Renal cortical epithelial cell (primary cell): ENCODE results near the gene RBM47. TPM values are rescaled to one million over a fixed set of nuclear protein-coding genes. Genes with fewer than 3 reads are reported as not detected.
"Not testable (repeated sequence)": the region's sequence is repeated elsewhere in the genome, so short reads cannot be mapped to it uniquely, and the experiment has no call there.

Source experiments
- DNase-seq: peaks from one replicate; pipeline ENCODE4 v3.0.0-alpha.2; 2011; ENCODE audit warnings: low read depth
- total RNA-seq: library from RNA; depleted of rRNA; stranded (reverse); fragments of >200 nt; gene quantifications from 2 replicates; pipeline ENCODE4 v1.2.3, GENCODE V29; 2014

RBM47 gene
- total RNA-seq, 1 donor from 2014 or later, result 196 TPM

- DNase-seq, result peak; percentile 73
Measured at GRCh38 chr4:40446261-40446750, 183.4 kb downstream of the RBM47 start.

DNA sequence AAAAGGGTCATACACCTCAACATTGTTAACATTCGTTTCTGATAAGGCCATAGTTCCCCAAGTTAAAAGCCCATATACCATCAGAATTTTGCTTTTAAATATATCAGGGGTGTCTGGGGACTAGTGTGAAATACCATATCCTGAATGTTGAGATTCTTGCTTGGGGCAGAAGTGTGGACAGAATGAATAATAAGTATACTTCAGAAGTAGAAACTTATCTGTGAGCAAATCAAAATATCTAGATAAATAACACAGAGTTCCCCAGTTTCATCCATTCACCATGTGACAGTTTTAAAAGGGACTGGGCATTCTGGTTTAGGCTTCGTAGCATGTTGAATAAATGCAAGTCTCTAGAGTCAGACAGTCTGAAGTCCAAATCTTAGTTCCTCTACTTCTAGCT, 184.0 kb downstream of the RBM47 start:
- DNase-seq, result no peak

GRCh38 chr4:40441430-40441829, 188.2 kb downstream of the RBM47 start:
- DNase-seq, result no peak

DNA sequence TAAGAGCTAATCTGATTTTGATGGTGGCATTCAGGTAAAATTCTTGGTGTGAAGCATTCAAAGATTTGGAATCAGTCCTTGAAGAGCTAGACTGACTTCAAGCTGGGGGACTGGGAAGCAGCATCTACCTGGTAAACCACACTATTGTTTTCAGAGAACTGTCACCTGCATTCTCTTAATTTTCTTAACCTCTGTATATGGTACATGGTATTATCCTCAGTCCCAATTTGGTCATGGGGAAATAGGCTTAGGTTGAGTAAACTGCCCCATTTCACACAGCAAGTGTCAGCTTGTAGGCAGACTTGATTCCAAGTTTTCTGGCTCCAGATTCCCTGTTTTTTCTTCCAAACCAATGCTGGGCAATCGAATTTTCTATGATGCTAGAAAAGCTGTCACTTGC, 190.1 kb downstream of the RBM47 start:
- DNase-seq, result no peak

DNA sequence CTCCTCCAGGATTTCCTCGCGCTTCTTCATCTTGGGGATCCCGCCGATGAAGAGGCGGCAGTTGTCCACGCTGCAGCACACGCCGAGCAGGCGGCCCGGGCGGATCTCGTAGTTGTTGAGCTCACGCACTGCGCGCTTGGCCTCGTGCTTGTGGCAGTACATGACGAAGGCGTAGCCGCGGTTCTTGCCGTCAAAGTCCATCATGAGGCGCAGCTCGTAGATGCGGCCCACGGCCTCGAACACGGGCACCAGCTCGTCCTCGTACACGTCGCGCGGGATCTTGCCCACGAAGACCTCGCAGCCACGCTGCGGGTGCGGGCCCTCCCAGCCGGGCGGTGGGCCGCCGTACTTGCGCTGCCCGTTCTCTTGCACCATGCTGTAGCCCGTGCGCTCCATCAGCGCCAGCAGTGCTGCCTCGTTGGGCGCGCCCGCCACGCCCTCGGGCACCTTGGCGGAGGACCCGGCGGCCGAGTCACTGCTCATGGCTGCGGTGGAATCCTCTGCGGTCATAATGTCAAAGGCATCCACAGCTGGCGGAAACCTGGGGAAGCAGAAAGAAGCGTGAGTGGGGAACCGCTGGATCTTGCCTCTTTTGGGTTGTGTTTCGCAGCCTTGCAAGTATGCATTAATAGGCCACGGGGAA, 191.2 kb downstream of the RBM47 start:
- DNase-seq, result no peak

DNA sequence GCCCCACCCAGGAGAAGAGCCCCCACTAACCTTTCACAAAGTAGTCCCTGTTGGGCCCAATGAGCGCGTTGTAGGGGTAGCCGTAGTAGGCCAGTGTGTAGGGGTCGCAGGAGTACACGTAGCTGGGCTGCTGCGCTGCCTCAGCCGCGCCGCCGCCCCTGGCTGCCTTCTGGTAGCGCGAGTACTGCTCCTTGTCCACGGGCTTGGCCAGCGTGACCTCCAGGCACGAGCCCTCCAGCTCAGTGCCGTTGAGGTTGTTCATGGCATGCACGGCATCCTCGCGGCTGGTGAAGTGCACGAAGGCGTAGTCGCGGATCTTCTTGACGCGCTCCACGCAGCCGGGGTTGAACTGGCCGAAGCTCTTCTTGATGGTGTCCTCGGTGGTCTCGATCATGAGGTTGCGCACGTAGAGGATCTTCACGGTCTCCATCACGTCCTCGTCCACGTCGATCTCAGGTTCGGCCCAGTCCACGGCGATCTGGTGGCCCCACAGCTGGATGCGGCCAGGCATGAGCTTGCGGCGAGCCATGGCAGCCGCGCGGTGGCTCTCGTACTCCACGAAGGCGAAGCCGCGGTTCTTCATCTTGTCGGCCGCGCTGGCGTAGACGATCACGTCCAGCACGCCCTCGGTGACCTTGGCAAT, 191.8 kb downstream of the RBM47 start:
- DNase-seq, result no peak

DNA sequence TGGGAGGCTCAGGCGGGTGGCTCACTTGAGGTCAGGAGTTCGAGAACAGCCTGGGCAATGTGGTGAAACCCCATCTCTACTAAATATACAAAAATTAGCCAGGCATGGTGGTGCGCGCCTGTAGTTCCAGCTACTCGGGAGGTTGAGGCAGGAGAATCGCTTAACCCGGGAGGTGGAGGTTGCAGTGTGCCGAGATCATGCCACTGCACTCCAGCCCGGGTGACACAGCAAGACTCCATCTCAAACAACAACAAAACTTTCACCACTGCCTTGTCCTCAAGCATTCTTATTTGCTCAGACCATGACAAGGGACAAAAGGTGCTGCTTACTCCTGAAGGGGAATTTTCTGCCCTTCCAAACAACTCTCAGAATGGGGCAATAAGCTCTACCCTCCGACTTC, 194.4 kb downstream of the RBM47 start:
- not testable (repeated sequence) for DNase-seq

- peak; percentile 75 for DNase-seq
Measured at GRCh38 chr4:40434126-40434687, 195.5 kb downstream of the RBM47 start.

DNA sequence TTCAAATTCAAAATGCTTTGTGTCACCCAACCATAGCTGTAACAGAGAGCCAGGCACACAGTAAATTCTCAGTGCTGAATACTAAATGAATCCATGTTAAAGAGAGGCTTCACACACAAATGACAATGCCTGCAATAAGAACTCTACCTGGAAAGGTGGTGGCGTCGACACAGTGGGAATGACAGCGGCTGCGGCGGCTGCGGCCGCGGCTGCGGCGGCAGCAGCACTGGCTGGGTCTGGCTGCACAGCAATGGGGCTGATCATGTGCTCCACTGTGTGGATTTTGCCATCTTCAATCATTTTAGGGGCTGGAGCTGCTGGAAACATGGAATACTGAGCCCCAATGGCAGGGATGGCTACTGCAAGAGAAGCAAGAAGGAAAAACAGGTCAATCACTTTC, 197.2 kb downstream of the RBM47 start:
- no peak for DNase-seq

DNA sequence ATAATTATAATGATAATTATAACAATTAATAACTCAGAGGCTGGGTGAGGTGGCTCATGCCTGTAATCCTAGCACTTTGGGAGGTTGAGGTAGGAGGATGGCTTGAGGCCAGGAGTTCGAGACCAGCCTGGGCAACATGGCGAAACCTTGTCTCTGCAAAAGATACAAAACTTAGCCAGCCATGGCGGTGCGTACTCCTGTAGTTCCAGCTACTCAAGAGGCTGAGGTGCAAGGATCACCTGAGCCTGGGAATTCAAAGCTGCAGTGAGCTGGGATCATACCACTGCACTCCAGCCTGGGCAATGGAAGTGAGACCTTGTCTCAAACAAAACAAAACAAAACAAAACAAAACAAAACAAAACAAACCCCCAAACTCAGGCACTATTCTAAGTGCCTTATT, 201.8 kb downstream of the RBM47 start:
- not testable (repeated sequence) for DNase-seq

- no peak for DNase-seq
Measured at GRCh38 chr4:40427128-40427527, 202.5 kb downstream of the RBM47 start.

- DNase-seq, result no peak
Measured at GRCh38 chr4:40425799-40426574, 203.7 kb downstream of the RBM47 start.

- DNase-seq, result peak; percentile 86
Measured at GRCh38 chr4:40423735-40424134, 205.9 kb downstream of the RBM47 start.

DNA sequence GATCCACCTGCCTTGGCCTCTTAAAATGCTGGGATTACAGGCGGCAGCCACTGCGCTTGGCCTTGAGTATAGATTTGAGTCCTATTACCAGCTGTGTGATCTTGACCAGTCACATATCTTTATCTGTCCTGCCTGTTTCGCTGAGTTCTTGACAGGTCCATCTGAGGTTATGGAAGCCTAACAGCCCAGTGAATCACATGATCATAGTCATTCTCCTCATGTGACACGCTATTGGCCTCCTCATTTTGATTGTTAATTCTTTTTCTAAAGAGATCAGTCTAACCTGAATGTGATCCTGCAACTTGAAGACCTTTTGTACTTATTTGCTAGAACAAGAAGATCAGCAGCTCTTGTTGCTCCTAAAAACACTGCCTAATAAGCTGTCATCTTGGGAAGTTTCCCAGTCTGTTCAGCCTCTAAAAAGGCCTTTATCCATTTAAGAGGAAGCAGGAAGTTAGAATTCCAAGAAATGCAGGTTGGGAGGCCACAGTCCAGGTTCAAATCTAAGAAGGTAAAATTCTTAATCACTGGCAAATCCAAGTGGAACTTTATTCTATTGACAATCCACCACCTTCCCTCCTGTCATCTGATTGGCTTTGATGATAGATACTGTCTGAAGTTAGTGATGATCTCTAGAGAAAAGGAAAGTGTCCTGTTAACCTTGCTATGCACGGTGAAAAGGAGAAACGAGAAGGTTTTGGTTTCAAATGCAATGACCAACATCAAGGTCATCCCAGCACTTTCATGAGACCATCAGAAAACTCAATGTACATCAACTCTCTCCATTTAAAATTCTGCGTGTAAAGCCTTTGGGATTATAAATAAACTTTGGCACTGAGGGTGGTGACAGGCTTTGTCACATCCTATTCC, 207.6 kb downstream of the RBM47 start:
- DNase-seq, result no peak

DNA sequence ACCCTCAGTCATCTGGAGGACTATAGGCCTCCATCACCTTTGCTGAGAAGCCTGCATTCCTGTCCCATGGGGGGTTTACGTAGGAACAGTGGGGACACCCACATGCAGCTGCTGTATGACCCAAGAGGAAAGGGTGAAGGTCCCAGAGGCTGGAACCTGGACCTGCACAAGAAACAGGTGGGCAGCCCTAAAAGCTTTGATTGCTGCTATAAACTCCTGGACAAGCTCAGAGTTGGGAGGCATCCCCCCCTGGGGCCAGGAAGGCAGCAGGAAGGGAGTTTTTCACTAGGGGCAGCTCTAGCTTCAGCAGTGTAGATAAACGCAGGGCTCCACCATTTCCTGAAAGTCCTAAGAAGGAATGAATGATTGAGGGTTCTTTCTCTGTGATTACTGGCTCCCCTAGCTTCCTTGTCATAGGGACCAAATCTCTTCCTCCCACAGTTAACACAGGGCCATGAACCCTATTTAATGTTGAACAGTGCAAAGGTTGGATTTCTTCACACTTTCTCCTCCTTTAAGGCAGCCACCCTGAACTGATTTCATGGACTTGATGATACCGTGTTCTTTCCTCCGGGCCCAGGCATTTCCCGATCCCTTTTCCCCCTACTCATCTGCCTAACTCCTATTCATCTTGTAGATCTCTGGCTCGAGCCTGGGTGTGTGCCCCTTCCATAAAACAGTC, 210.3 kb downstream of the RBM47 start:
- peak; percentile 72 for DNase-seq

GRCh38 chr4:40418430-40419230, 211.0 kb downstream of the RBM47 start:
- DNase-seq, result peak; percentile 97

DNA sequence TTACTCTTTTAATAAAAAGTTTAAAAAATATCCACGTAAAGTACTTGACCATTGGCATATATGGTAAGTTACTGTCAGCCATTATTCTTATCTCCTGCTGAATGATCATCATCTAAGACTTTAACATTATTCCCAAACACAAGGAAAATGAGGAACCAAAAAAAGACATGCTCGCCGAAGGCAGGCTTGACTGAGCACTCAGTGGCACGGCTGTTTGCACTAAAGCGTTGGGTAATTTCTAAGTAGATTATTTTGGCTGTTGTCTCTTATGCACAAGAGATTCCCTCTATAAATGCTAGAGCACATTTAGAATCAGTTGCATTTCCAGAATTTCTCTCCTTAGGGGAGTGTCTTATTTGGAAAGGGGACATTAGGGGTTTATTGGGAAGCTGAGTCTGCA, 211.7 kb downstream of the RBM47 start:
- DNase-seq, result no peak

DNA sequence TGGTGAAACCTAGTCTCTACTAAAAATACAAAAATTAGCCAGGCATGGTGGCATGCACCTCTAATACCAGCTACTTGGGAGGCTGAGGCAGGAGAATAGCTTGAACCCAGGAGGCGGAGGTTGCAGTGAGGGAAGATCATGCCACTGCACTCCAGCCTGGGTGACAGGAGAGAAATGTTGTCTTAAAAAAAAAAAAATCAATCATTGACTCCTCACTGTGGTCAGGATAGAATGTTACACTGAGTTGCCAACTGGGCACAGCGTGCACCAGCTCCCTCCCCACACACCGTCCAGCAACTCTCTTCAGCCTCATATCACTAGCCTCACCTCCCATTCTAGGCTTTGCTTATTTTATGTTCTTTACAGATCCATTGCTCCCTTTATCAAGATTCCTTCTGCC, 215.0 kb downstream of the RBM47 start:
- peak; percentile 64 for DNase-seq

DNA sequence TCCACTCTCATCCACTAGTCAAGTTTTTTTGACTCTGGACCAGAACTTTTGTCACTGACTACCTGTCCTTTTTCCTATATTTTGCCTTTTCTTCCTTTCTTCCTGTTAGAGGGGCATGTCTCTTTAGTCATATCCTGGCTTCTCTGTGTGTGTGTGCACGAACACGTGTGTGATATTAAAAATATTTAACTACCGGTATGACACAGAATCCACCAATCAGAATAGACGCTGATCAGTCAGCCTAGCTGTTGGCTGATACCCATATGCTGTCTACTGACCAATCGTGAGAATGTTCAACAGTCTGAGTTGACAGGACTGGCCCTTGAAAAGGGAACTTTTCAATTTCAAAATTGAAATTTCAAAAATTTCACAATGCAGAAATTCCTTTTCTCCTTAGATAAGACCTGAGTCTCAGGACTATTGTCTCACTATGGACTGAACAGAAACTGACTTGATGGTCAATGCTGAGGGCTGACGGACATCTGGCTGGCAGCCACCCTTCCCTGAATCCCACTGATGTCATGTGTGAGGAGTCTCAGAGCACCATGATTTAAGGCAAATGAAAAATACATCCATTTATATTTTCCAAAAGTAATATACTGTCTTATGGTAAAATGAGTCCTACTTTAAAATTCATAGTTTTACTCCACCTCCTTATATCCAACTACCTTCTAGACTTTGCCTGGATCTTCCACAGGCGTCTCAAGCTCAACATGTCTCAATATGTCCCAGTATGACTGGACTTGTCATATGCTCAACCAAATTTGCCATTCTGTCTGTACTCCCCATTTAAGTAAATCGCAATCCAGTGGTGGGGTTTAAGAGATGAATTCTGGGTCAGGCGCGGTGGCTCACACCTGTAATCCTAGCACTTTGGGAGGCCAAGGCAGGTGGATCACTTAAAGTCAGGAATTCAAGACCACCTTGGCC, 216.5 kb downstream of the RBM47 start:
- no peak for DNase-seq
